Stimulated activated naive CD4-positive, alpha-beta T cell treated with Interleukin-2 at 50 U/mL for 16 hours (primary cell): Measurements from ENCODE around the gene NAIF1.
A peak's percentile ranks its signal among the peaks of the same experiment; 100 is the strongest.
"Not testable (repeated sequence)": the region's sequence is repeated elsewhere in the genome, so short reads cannot be mapped to it uniquely, and the experiment has no call there.

ENCODE experiments used
- DNase-seq: peaks from one replicate; lab custom pipeline; 2025; lab: John Stamatoyannopoulos, UW

Gene NAIF1, protein sequence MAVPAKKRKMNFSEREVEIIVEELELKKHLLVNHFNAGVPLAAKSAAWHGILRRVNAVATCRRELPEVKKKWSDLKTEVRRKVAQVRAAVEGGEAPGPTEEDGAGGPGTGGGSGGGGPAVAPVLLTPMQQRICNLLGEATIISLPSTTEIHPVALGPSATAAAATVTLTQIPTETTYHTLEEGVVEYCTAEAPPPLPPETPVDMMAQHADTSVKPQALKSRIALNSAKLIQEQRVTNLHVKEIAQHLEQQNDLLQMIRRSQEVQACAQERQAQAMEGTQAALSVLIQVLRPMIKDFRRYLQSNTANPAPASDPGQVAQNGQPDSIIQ

DNA sequence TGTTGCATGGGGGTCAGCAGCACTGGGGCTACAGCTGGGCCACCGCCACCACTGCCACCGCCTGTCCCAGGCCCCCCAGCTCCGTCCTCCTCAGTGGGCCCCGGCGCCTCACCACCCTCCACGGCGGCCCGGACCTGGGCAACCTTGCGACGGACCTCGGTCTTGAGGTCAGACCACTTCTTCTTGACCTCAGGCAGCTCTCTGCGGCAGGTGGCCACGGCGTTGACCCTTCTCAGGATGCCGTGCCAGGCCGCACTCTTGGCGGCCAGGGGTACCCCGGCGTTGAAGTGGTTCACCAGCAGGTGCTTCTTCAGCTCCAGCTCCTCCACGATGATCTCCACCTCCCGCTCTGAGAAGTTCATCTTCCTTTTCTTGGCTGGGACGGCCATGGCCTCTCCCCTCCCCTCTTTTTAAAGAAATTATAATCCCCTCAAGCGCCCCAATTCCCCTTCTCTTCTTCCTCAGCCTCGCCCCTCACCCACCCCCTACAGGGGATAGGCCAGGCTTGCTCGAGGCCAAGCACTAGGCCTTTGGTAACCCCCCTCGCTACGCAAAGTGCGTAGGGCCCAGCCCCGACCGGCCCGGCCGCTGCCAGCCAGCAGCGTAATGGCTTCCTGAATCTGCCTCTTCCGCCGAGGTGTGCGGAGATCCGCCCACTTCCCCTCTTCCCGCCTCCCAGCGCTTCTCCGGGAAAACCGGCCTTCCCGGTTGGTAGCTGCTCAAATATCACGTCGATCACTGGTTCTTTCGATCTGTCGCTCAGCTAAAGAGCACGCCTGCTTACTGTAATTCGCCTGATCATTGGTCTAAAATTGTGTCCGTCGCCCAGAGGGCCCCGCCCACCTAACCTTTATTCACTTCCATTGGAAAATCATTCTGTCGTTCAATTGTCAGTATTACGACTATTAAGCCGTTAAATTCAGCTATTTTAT lies at the start of gene NAIF1:
Gene NAIF1 (minus strand): TSS at position 608 of the 932 bp plus-strand sequence. CDS start 219 bp downstream, at position 389.
- peak; percentile 93 for DNase-seq

GRCh38 chr9:128116104-128117083 lies 49.3 kb upstream of the NAIF1 start:
- DNase-seq = no peak

DNA sequence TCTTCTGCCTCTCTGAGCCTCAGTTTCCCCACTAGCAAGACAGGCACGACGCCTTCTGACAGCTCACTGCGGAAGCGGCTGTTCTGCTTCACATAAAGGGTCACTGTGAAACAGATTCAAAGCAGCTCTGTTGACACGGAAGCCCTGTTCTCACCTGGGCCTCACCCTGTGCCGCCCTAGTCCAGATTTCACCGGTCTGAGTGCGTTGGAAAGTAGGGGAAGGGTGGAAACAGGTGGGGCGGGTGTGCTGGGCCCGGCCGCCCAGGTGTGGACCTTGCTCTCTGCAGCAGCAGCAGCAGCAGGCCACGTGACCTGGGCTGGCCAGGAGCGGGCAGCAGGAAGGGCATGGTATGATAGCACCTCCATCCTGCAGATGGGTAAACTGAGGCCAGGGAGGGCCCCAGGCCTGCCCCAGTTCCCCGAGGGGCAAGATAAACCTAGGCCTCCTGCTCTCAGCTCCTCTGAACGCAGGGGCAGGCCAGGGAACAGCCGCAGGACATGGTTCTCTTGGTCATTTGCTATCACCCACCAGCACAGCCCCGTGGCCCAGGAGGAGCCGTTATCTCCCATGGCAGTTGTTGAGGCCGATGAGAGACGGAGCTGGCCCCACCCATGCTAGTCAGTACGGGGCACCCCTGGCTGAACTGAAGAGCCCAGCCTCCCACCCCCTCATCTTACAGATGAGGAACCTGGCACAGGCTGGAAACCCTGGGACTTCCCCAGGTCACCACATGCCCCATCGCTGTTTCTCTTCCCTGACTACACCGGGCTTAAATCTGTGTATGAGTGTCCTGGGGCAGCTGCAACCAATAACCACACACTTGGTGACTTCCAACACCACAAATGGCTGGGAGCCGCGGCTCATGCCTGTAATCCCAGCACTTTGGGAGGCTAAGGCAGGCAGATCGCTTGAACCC lies 48.3 kb upstream of the NAIF1 start:
- no peak for DNase-seq

DNA sequence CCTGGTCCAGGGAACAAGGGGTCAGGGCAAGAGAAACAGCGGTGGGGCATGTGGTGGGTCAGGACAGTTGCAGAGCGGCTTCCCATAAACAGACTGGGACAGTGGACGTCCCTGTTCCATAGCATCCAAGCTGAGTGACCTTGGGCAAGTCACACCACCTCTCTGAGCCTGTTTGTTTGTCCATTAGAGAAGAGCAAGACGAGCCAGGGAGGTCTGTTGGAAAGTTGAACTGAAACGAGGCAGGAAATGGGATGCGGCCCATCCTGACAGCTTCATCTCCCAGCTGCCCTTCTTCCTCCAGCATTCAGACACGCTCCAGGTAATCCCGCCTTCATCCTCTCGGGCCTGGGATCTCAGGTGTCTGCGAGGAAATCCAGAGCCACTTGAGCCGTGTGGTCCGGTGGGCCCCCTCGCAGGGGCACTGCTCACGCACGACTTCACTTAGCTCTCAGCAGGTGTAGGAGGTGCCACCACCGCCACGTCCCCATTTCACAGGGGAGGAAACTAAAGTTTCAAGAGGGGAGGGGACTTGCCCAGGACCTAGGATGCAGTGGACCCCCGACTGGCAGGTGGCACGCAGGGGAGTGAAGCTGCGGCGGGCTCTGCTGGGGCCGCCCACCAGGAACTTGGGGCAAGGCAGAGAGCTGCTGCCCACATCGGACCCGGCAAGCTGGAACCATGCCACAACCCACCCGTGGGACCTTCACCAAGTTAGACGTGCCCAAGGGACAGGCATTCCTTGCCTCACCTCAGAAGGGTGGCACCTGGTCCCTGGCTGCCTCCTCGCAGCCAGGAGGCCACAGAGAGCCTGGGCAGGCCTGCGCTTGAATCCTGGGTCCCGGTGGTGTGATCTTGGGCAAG lies 47.4 kb upstream of the NAIF1 start:
- DNase-seq = no peak

DNA sequence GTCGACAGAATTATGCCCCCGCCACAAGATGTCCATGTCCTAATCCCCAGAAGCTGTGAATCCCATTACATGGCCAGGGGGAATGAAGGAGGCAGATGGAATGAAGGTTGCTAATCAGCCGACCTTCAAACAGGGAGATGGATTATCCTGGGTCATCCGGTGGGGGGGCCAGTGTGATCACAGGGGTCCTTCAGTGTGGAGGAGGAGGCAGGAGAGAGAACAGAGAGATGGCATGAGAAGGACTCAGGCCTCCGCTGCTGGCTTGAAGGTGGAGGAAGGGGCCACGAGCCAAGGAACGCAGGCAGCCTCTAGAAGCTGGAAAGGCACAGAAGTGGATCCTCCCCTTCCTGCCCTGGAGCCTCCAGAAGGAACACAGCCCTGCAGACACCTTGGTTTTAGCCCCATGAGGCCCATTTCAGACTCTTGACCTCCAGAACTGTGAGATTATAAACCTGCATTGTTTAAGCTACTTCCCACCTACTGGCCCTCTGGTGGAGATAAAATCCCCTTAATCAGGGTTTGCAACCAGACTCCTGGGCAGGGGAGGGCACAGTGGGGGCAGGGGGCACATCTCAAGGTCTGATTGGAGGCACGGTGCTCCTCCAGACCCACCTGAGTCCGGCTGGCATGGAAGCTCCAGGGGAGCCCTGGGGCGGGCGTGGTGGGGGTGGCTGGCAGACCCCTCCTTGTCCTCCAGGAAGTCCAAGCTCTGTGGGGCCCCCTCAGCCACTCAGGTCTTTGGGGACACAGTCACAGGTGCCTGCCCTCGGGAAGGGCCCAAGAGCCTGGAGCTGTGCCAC lies 46.6 kb upstream of the NAIF1 start:
- DNase-seq = no peak

- DNase-seq = not testable (repeated sequence)
Observed at GRCh38 chr9:128111726-128112125, 44.6 kb upstream of the NAIF1 start.

GRCh38 chr9:128109050-128109709 lies 42.1 kb upstream of the NAIF1 start:
- DNase-seq = no peak

- DNase-seq = no peak
Observed at GRCh38 chr9:128108269-128109049, 41.3 kb upstream of the NAIF1 start.

- DNase-seq = no peak
Observed at GRCh38 chr9:128107468-128108268, 40.5 kb upstream of the NAIF1 start.

DNA sequence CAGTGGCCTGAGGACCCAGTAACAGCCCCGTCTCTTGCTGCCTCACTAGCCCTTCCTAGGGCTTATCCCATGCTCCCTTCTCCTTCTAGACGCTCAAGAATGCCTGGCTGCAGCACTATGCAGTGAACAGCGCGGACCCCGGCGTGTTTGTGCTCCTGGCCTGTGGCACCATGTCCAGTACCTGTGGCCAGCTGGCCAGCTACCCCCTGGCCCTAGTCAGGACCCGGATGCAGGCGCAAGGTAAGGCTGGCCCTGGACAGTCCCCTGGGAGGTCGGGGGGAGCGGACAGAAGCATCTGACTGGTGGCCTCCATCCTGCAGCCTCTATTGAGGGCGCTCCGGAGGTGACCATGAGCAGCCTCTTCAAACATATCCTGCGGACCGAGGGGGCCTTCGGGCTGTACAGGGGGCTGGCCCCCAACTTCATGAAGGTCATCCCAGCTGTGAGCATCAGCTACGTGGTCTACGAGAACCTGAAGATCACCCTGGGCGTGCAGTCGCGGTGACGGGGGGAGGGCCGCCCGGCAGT lies 39.9 kb upstream of the NAIF1 start:
- DNase-seq = no peak

- DNase-seq = no peak
Observed at GRCh38 chr9:128106181-128106939, 39.2 kb upstream of the NAIF1 start.

GRCh38 chr9:128105538-128106175 lies 38.5 kb upstream of the NAIF1 start:
- DNase-seq = no peak

GRCh38 chr9:128104171-128104618 lies 37.1 kb upstream of the NAIF1 start:
- no peak for DNase-seq

DNA sequence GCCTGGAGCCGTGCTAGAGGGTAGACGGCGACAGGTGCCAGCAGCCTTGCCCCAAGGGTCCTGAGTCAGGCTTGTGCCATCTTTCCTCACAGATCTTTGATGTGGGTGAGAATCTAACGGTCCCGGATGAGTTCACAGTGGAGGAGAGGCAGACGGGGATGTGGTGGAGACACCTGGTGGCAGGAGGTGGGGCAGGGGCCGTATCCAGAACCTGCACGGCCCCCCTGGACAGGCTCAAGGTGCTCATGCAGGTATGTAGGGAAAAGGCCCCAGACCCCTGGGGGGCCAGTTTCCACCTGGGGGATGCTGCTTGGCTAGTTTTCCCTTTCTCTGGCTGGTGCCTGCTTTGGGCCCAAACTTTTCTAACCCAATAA lies 36.5 kb upstream of the NAIF1 start:
- no peak for DNase-seq
